A172 (cell line): Measurements from ENCODE around the gene CACNA1G. TPM values are rescaled to one million over a fixed set of nuclear protein-coding genes. Genes with fewer than 3 reads are reported as not detected.

Experiments used
- DNase-seq: peaks from one replicate; pipeline ENCODE4 v3.0.0-alpha.2; 2015; ENCODE audit warnings: low spot score
- total RNA-seq: library from RNA; depleted of rRNA; stranded (reverse); fragments of >200 nt; shearing (Covaris generic); gene quantifications from 2 replicates; pipeline ENCODE4 v1.2.3, GENCODE V29; 2014

Gene CACNA1G
- total RNA-seq, 1 experiment from 2014 or later = 0.81 TPM

GRCh38 chr17:50568659-50569058, 8.1 kb downstream of the CACNA1G start:
- DNase-seq = no peak

DNA sequence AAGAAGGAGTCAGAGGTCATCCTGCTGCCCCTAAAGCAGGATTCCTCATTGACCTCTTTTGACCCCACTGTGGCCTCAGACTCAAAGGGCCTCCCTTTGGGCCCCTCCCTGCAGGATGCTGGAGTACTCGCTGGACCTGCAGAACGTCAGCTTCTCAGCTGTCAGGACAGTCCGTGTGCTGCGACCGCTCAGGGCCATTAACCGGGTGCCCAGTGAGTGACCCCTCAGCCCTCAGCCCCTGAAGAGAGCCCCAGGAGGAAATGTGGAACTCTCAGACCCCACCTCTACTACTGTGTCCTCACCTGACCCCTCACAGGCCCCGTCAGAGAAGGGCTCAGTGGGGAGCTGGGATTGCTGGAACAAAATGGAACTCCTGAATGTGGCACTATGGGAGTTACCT, 9.1 kb downstream of the CACNA1G start:
- no peak for DNase-seq

- DNase-seq = no peak
These were observed 9.5 kb downstream of the CACNA1G start for GRCh38 chr17:50570032-50570431.

- DNase-seq = no peak
These were observed 10.0 kb downstream of the CACNA1G start for GRCh38 chr17:50570528-50570927.

GRCh38 chr17:50571681-50572080, 11.2 kb downstream of the CACNA1G start:
- no peak for DNase-seq

GRCh38 chr17:50572541-50572940, 12.0 kb downstream of the CACNA1G start:
- DNase-seq = no peak

DNA sequence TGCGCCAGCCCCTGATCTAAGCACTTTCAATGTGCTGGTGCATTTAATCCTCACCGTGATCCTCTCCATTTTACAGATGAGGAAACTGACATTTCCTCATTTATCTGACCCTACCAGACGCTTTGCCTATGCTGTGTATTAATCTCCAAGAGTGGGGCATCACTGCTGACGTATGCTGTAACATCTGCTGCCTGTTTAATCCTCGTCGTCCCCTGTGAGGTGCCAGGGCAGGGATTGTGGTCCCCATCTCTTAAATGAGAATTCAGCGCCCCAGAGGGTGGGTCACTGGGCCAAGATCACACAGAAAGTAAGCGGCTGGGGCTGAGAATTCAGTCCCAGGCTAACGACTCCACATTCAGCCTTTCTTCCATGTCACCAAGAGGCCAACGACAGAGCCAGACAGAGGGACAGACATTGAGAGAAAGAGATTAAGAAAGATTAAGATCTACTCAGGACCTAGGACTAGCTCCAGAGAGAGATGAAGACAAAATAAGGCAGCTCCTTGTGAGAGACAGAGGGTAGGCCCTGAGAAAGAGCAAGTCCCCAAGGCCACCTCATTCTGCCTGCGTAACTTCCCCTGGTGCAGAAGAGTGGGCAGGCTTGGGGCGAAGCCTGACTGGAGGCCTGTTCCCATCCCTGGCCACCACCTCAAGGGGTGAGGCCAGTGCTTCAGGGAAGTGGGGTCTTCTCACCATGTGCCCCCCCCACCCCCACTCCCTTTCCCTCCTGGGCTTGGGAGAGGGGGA, 13.5 kb downstream of the CACNA1G start:
- DNase-seq = no peak

GRCh38 chr17:50575581-50576210, 15.2 kb downstream of the CACNA1G start:
- DNase-seq = no peak

- no peak for DNase-seq
These were observed 16.3 kb downstream of the CACNA1G start for GRCh38 chr17:50576864-50577263.

DNA sequence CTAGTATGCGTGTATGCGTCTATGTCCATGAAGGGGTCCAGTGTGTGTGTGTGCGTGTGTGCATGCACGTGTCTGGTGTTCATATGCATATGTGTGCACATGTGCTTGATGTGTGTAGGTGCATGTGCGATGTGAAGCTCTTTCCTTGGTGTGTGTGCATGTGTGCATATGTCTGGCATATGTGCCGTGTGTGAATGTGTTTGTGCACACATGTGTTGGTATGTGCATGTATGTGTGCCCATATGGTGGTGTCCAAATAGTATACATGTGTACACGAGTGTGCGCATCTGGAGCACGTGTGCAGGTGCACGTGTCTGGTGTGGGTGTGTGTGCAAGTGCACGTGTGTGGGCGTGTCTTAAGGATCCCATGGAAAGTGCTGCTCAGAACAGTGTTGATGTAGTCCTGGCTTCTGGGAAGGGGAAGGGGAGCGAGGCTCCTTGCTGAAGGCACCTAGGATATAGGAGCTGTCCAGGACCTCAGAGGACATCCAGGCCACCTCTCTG, 17.0 kb downstream of the CACNA1G start:
- DNase-seq = no peak

DNA sequence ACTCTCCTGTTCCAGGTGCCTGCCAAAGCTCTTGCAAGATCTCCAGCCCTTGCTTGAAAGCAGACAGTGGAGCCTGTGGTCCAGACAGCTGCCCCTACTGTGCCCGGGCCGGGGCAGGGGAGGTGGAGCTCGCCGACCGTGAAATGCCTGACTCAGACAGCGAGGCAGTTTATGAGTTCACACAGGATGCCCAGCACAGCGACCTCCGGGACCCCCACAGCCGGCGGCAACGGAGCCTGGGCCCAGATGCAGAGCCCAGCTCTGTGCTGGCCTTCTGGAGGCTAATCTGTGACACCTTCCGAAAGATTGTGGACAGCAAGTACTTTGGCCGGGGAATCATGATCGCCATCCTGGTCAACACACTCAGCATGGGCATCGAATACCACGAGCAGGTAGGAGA, 17.7 kb downstream of the CACNA1G start:
- no peak for DNase-seq

DNA sequence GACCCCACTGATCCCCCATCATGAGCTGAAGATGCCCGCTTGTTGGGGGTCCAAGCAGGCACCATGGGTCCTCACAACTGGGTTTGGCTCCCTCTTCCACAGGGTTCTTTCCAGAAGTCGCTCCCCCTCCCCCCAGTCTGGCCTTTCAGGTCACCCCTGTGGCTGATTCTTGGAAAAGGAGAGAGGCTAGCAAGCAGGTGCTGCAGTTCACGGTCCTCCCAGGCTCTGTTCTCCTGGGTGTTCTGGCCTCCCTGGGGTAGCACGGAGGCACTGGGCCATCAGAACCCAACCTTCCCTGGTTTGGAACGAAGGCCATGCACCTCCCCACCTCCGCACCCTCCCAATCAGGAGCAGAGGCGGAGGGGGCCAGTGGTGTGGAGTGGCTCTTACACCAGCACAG, 18.9 kb downstream of the CACNA1G start:
- DNase-seq = no peak

DNA sequence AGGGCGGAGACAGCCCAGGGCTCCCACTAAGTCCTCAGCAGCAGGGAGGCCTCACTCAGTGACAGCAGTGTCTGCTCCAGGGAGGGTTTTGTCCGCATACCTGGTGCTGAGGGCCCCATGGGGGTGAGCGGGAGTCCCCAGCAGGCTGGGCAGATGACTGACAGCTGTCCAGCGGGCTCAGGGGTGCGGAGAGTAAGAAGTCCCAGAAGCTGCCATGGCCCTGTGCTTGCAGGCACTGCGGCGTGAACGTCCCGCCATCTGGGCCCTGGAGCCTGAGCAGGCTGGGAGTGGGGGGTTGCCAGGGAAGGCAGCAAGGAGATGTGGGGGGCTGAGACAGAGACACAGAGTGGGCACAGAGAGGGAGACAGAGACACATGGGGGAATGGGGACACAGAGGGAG, 20.1 kb downstream of the CACNA1G start:
- DNase-seq = no peak

GRCh38 chr17:50581316-50581715, 20.8 kb downstream of the CACNA1G start:
- no peak for DNase-seq

DNA sequence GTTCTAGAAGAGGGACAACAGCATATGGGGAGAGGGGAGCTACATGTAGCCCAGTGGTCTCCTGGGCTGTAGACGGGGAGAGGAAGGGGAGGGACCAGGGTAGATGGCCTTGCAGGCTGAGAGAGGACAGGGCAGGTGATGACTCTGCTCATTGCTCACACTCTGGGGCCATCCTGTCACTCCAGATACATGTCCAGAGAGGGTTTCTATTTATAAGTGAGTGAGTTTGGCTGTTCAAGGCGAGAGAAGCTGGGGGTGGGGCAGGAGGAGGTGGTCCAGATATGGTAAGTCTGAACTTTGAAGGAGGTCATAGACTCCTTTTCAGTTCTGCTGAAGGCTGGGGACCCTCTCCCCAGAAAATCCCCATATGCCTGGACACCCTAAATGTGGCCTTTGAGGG, 22.2 kb downstream of the CACNA1G start:
- DNase-seq = no peak

- DNase-seq = no peak
These were observed 23.1 kb downstream of the CACNA1G start for GRCh38 chr17:50583641-50584040.

DNA sequence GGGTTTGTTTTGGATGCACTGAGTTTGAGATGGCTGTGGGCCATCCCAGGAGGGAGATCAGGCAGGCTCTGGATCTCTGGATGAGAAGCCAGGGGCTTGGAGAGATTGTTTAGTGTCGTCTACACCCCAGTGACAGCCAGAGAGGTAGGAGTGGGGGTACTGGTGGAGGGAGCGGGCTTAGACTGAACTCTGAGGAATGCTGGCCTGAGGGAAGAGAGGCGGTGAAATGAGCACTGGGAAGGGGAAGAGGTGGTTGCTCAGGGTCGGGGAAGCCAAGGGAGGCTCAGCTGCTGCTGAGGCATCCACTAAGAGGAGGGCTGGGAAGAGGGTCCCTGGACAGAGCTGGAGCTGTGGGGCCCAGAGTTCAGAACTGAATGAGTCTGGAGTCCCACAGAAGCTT, 23.6 kb downstream of the CACNA1G start:
- DNase-seq = no peak

- no peak for DNase-seq
These were observed 24.2 kb downstream of the CACNA1G start for GRCh38 chr17:50584749-50585148.

DNA sequence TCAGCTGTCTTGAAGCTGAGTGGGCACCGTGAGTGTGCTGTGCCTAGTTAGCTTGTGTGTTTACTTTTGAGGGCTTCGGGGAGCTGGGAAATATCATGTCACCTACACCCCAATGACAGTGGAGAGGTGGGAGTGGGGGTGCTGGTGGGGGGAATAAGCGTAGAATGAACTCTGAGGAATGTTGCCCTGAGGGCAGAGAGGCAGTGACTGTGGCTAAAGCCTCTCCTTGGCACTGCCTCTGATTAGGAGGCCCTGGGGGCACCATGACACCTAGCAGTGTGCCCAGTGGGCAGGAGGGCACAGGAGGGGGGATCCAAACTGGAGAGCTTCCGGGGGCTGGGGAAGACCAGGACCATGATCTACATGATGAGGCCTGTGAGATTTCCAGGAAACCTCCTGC, 24.8 kb downstream of the CACNA1G start:
- DNase-seq = no peak

DNA sequence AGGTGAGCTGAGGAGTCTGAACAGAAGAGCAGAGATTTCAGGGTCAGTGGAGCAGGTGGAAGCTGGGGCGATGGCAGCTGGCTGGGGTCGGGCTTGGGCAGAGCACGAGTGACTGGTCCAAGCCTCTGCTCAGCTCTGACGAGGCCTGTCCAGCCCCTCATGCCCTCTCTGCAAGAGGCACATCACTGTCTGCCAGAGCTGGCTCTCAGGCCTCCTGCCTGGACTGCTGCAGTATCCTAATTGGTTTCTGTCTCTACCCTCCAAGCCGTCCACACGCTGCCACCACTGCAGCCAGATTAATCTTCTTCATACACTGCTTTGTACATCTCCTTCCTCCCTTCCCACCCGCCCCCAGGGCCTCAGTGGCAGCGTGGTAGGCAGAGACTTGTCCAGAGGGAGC, 25.4 kb downstream of the CACNA1G start:
- no peak for DNase-seq

DNA sequence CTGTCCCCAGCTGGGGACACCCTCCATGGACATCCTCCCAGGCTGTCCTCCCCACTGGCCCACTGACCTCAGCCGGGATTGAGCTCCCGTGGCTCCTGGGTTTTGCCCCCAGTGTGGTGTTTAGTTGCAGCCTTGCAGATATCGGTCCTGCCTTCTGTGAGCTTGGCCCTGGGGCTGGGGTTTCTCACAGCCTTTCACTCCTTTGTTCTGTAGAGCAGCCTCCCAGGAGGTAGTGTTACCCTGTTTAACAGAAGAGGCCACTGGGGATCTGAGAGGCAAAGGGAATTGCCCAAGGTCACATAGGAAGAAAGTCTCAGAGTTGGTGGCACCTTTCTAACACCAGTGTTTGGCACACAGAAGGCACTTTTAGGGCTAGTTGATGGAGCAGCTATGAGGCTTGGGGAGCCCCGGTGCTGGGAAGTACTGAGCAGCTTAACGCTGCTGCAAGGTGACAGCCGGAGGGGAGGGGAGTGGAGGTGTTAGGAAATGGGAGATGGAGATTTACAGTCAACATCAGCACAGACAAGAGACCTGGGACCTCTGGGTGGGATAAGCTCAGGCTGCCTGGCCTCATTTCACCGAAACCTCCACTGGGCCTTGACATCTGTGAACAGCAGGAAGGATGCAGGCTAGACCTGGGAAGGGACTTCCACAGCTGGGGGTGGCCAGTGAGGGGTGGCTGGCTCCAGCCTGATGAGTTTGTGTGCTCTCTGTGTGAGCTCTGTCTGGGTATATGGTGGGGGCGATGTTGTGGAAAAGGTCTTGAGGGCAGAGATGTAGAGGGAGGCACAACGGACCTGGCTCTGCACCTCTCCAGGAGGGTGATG, 26.1 kb downstream of the CACNA1G start:
- no peak for DNase-seq

- DNase-seq = no peak
These were observed 27.1 kb downstream of the CACNA1G start for GRCh38 chr17:50587571-50587970.
